ENCODE data around the gene POP4.

DNA sequence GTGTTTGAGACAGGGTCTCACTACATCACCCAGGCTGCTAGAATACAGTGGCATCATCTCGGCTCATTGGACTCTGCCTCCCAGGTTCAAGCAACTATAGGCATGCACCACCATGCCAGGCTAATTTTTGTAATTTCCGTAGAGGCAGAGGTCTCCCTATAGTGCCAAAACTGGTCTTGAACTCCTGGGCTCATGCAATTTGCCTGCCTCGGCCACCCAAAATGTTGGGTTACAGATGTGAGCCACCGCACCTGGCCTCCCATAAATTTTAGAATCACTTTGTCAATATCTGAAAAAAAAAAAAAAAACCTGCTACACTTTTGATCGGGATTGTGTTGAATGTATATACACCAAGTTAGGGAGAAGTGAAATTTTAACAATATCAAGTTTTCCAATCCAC, 47.3 kb downstream of the POP4 start:
- TF ChIP-seq RFX5 (IDR thresholded peaks at IDR 0.05; ENCODE audit: low read depth, low read length) (no peak), POLR2A (IDR thresholded peaks at IDR 0.05; ENCODE audit: low read depth, low read length) (no peak), USF2 (IDR thresholded peaks at IDR 0.05; ENCODE audit: low read depth, low read length) (no peak), CHD1 (IDR thresholded peaks at IDR 0.05; ENCODE audit: low read depth, low read length) (no peak), FOS (IDR thresholded peaks at IDR 0.05; ENCODE audit: low read depth, low read length) (no peak), RAD21 (IDR thresholded peaks at IDR 0.05; ENCODE audit: low read length) (no peak), MXI1 (IDR thresholded peaks at IDR 0.05; ENCODE audit: borderline replicate concordance, low read depth, low read length) (no peak), SMC3 (IDR thresholded peaks at IDR 0.05; ENCODE audit: low read depth, low read length) (no peak), MAZ (IDR thresholded peaks at IDR 0.05; ENCODE audit: borderline replicate concordance, low read depth, low read length) (no peak), RCOR1 (IDR thresholded peaks at IDR 0.05; ENCODE audit: insufficient replicate concordance, low read length) (no peak), NFE2L2 (IDR thresholded peaks at IDR 0.05; ENCODE audit: low read depth, low read length) (no peak)
- TF ChIP-seq, protein P1, sequence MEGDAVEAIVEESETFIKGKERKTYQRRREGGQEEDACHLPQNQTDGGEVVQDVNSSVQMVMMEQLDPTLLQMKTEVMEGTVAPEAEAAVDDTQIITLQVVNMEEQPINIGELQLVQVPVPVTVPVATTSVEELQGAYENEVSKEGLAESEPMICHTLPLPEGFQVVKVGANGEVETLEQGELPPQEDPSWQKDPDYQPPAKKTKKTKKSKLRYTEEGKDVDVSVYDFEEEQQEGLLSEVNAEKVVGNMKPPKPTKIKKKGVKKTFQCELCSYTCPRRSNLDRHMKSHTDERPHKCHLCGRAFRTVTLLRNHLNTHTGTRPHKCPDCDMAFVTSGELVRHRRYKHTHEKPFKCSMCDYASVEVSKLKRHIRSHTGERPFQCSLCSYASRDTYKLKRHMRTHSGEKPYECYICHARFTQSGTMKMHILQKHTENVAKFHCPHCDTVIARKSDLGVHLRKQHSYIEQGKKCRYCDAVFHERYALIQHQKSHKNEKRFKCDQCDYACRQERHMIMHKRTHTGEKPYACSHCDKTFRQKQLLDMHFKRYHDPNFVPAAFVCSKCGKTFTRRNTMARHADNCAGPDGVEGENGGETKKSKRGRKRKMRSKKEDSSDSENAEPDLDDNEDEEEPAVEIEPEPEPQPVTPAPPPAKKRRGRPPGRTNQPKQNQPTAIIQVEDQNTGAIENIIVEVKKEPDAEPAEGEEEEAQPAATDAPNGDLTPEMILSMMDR (conservative IDR thresholded peaks at IDR 0.05; ENCODE audit: low read depth, low read length): no peak
- TF ChIP-seq, protein P2, sequence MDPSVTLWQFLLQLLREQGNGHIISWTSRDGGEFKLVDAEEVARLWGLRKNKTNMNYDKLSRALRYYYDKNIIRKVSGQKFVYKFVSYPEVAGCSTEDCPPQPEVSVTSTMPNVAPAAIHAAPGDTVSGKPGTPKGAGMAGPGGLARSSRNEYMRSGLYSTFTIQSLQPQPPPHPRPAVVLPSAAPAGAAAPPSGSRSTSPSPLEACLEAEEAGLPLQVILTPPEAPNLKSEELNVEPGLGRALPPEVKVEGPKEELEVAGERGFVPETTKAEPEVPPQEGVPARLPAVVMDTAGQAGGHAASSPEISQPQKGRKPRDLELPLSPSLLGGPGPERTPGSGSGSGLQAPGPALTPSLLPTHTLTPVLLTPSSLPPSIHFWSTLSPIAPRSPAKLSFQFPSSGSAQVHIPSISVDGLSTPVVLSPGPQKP (IDR thresholded peaks at IDR 0.05; ENCODE audit: borderline replicate concordance, low read depth, low read length): no peak
